ENCODE measurements around the gene NOXRED1. TPM values are rescaled to one million over a fixed set of nuclear protein-coding genes. Genes with fewer than 3 reads are reported as not detected.

Gene NOXRED1
- total RNA-seq, 3 donors from 2014 or later, result 0.48 to 1.3 TPM; not detected in 1

GRCh38 chr14:77356899-77357298, 66.4 kb downstream of the NOXRED1 start:
- H3K27me3 ChIP-seq, result no peaks in the 10 kb centered on the region
- H3K4me3 ChIP-seq, result no peak overlapping the region
- no peaks in the 10 kb centered on the region for H3K36me3 ChIP-seq
- DNase-seq (ENCODE audit: low spot score in 2 of 2), result no peak
- H3K4me1 ChIP-seq, result no peaks in the 10 kb centered on the region
- H3K27ac ChIP-seq, result no peak overlapping the region
- intact Hi-C loops (cut with DNase I; ENCODE audit: low total_unique reads), result no loop called here
- TF ChIP-seq CTCF (IDR thresholded peaks at IDR 0.05) (no peak), POLR2A (IDR thresholded peaks at IDR 0.05) (no peak), POLR2AphosphoS5 (IDR thresholded peaks at IDR 0.05) (no peak)
- H3K9me3 ChIP-seq, result no peaks in the 10 kb centered on the region

DNA sequence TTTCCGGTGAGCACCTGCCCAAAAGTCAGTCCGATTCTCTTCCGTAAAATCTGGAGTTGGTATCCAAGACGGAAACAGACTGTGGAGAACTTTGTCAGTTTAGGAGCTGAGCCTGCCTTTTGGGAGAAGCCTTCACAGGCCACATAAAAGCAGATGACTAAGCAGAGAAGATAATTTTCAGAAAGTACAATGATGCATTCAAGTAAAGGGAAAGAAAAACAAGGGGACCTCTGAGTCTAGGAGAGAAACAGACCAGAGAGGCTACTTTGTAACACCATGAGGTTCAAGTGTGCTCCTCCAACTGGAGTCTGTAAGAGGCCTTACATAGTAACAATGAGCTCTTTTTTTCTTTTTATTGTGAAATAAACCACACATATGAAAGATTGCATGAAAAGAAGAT, 67.5 kb downstream of the NOXRED1 start:
- Histone ChIP-seq H3K27me3 (no peaks in the 10 kb centered on the region), H3K36me3 (no peaks in the 10 kb centered on the region), H3K4me1 (no peaks in the 10 kb centered on the region), H3K4me3 (no peak overlapping the region), H3K9me3 (no peaks in the 10 kb centered on the region), H3K27ac (no peak overlapping the region)
- intact Hi-C loops (cut with DNase I; ENCODE audit: low total_unique reads), result no loop called here
- TF ChIP-seq CTCF (IDR thresholded peaks at IDR 0.05), result no peak
- no peak for TF ChIP-seq POLR2AphosphoS5 (IDR thresholded peaks at IDR 0.05)
- no peak for TF ChIP-seq POLR2A (IDR thresholded peaks at IDR 0.05)
- no peak for DNase-seq (ENCODE audit: low spot score in 2 of 2)

DNA sequence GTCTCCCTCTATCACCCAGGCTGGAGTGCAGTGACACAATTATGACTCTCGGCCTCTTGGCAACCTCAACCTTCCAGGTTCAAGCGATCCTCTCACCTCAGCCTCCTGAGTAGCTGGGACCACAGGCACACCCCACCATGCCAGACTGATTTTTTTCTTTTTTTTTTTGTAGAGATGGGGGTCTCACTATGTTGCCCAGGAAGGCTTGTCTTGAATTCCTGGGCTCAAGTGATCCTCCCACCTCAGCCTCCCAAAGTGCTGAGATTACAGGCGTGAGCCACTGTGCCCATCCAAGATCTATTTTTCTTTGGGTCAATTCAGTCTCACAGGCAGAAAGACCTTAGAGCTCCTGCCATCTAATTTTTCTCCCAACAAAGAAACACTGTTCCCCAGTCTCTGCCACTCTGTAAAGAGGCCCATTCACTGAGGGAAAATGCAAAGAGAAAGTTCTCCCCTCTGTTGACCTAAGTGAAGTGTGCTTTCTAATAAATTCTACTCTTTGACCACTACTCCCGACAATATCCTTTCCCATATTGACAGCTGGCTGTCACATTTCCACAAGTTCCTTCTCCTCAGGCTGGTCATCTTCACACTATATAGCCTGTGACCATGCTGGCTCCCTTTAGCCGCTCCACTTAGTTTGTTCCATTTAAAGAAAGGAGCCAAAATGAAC, 69.7 kb downstream of the NOXRED1 start:
- Histone ChIP-seq H3K9me3 (no peaks in the 10 kb centered on the region), H3K36me3 (no peaks in the 10 kb centered on the region), H3K4me3 (no peak overlapping the region), H3K27ac (no peak overlapping the region), H3K4me1 (no peaks in the 10 kb centered on the region), H3K27me3 (no peaks in the 10 kb centered on the region)
- TF ChIP-seq POLR2AphosphoS5 (IDR thresholded peaks at IDR 0.05) (no peak), POLR2A (IDR thresholded peaks at IDR 0.05) (no peak), CTCF (IDR thresholded peaks at IDR 0.05) (no peak)
- intact Hi-C loops (cut with DNase I; ENCODE audit: low total_unique reads), result no loop called here
- no peak for DNase-seq (ENCODE audit: low spot score in 2 of 2)

DNA sequence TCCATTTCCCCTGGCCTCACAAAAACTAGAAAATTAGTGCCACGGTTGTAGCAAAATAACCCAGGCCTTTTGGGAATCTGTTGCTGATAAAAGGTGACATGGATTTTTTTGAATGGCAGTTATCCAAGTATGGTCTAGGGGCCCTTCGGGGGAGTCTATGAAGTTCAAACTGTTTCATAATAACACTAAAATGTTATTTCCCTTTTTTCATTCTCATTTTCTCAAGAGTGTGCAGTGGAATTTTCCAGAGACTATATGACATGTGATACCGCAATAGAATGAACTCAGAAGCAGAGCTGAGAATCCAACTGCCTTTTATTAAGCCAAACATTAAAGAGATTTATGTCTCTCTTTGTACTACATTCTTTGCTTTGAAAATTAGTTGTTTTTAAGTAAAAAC, 75.6 kb downstream of the NOXRED1 start:
- TF ChIP-seq CTCF (IDR thresholded peaks at IDR 0.05) (no peak), POLR2A (IDR thresholded peaks at IDR 0.05) (no peak), POLR2AphosphoS5 (IDR thresholded peaks at IDR 0.05) (no peak)
- no peaks in the 10 kb centered on the region for H3K27me3 ChIP-seq
- no peaks in the 10 kb centered on the region for H3K4me1 ChIP-seq
- DNase-seq (ENCODE audit: low spot score in 2 of 2), result no peak
- no peaks in the 10 kb centered on the region for H3K9me3 ChIP-seq
- no peak overlapping the region for H3K4me3 ChIP-seq
- intact Hi-C loops (cut with DNase I; ENCODE audit: low total_unique reads), result no loop called here
- H3K36me3 ChIP-seq, result no peaks in the 10 kb centered on the region
- H3K27ac ChIP-seq, result no peak overlapping the region

- Histone ChIP-seq H3K4me1 (no peaks in the 10 kb centered on the region), H3K27me3 (no peaks in the 10 kb centered on the region), H3K27ac (no peak overlapping the region), H3K36me3 (no peaks in the 10 kb centered on the region), H3K9me3 (no peaks in the 10 kb centered on the region), H3K4me3 (no peak overlapping the region)
- DNase-seq (ENCODE audit: low spot score in 2 of 2), result no peak
- intact Hi-C loops (cut with DNase I; ENCODE audit: low total_unique reads), result no loop called here
- no peak for TF ChIP-seq POLR2A (IDR thresholded peaks at IDR 0.05)
- TF ChIP-seq POLR2AphosphoS5 (IDR thresholded peaks at IDR 0.05), result no peak
- TF ChIP-seq CTCF (IDR thresholded peaks at IDR 0.05), result no peak
Measured at GRCh38 chr14:77346495-77346894, 76.8 kb downstream of the NOXRED1 start.

All from breast epithelium (tissue), 4 donors.